HepG2 (cell line): Measurements from ENCODE around the gene GAN. TPM values are rescaled to one million over a fixed set of nuclear protein-coding genes. Genes with fewer than 3 reads are reported as not detected.
A peak's percentile ranks its signal among the peaks of the same experiment; 100 is the strongest.

Experiments used
- ATAC-seq: fragments of 200-7000 bp; cut with Tn5 transposase; 3 replicates; pipeline ENCODE4 v1.9.1; 2020; ENCODE audit warnings: mild to moderate bottlenecking, moderate library complexity
- BruUV-seq: library from RNA; stranded (reverse); fragments of 400-500 nt; replicated peaks from 2 replicates; lab custom pipeline; 2021; lab: Mats Ljungman, UMichigan
- CTCF ChIA-PET: fragments of 300-600 bp; formaldehyde crosslinking; extraction: SDS; loops from one replicate; lab custom pipeline; 2021; ENCODE audit warnings: low total read pairs, inconsistent platforms, low intra/inter-chr PET ratio; lab: Yijun Ruan, JAX
- POLR2A ChIA-PET: fragments of 350-600 bp; sonication (Branson Sonifier 250); formaldehyde crosslinking; loops from one replicate; lab custom pipeline; 2020; ENCODE audit warnings: antibody characterized with exemption, inconsistent platforms; lab: Yijun Ruan, JAX
- DNase-seq: peaks from one replicate; pipeline ENCODE4 v3.0.0-alpha.2; 2015; ENCODE audit warnings: low spot score
- FAIRE-seq: peaks from 3 replicates; lab custom pipeline; 2011; peaks lifted over from hg19 to GRCh38; lab: Jason Lieb, UNC
- H2AFZ ChIP-seq: one replicate; pipeline ENCODE4 v1.6.1; 2011; ENCODE audit warnings: low read length, inconsistent platforms
- H3K27ac ChIP-seq: fragments of 300-600 bp; 3 replicates; pipeline ENCODE4 v1.8.0; 2011; ENCODE audit warnings: mixed run types, mild to moderate bottlenecking, mixed read lengths, low read length, inconsistent platforms; ENCODE audit not compliant: insufficient read depth; ENCODE audit errors: extremely low read length
- H3K27me3 ChIP-seq, 2 experiments: fragments of 200-600 bp in 1 of 2; 2 replicates in 1 of 2; 3 replicates in 1 of 2; pipeline versions ENCODE4 v1.6.0 to v1.8.0; 2011; ENCODE audit warnings: low read length in 2 of 2, mild to moderate bottlenecking in 2 of 2, moderate library complexity in 2 of 2, inconsistent platforms in 1 of 2; ENCODE audit not compliant: insufficient read depth in 2 of 2, control insufficient read depth in 1 of 2
- H3K36me3 ChIP-seq, 2 experiments: fragments of 200-600 bp in 1 of 2; replicated peaks in 1 of 2; 2 replicates in 1 of 2; 3 replicates in 1 of 2; pipeline versions ENCODE4 v1.5.1 to v1.8.0; 2011; ENCODE audit warnings: low read length in 2 of 2, inconsistent platforms in 1 of 2; ENCODE audit not compliant: insufficient read depth in 2 of 2, control insufficient read depth in 1 of 2
- H3K4me1 ChIP-seq: 2 replicates; pipeline ENCODE4 v1.5.1; 2012; ENCODE audit warnings: low read length, inconsistent platforms; ENCODE audit not compliant: insufficient read depth
- H3K4me2 ChIP-seq: 2 replicates; pipeline ENCODE4 v1.6.0; 2011; ENCODE audit warnings: low read depth, low read length, inconsistent platforms
- H3K4me3 ChIP-seq, 3 experiments: fragments of 200-600 bp in 1 of 3; sonication (generic), shearing (Covaris generic) in 1 of 3; replicated peaks in 1 of 3; 2 replicates each; pipeline ENCODE4 v1.5.1; 2011 to 2016; ENCODE audit warnings: low read length in 3 of 3, inconsistent platforms in 2 of 3, low read depth in 2 of 3, mild to moderate bottlenecking in 2 of 3, control low read depth in 1 of 3, mixed read lengths in 1 of 3; ENCODE audit not compliant: insufficient read depth in 1 of 3
- H3K79me2 ChIP-seq: one replicate; pipeline ENCODE4 v1.6.1; 2011; ENCODE audit warnings: low read length, inconsistent platforms; ENCODE audit not compliant: insufficient read depth
- H3K9ac ChIP-seq: 2 replicates; pipeline ENCODE4 v1.6.0; 2011; ENCODE audit warnings: mild to moderate bottlenecking, low read depth, low read length, inconsistent platforms; ENCODE audit not compliant: insufficient read depth
- H3K9me3 ChIP-seq: 2 replicates; pipeline ENCODE4 v1.5.1; 2012; ENCODE audit warnings: mild to moderate bottlenecking, low read length
- H4K20me1 ChIP-seq: 2 replicates; pipeline ENCODE4 v1.6.0; 2011; ENCODE audit warnings: inconsistent platforms, mild to moderate bottlenecking, low read length, moderate library complexity; ENCODE audit not compliant: insufficient read depth
- BCL6 ChIP-seq: IDR thresholded peaks from 2 replicates; pipeline ENCODE4 v1.6.1; 2016; ENCODE audit warnings: missing genetic modification reagents, missing compliant biosample characterization
- FLYWCH1 ChIP-seq: sonication (generic); formaldehyde crosslinking; IDR thresholded peaks from 2 replicates; pipeline ENCODE4 v1.8.1; 2023; ENCODE audit warnings: mild to moderate bottlenecking, missing genetic modification reagents
- FOXP1 ChIP-seq, 2 experiments: fragments of 450-650 bp in 1 of 2; IDR thresholded peaks; 2 replicates each; pipeline ENCODE4 v1.6.1; 2017 to 2018; ENCODE audit warnings: antibody characterized with exemption in 1 of 2
- KLF15 ChIP-seq: sonication (generic); formaldehyde crosslinking; IDR thresholded peaks from 2 replicates; pipeline ENCODE4 v1.8.1; 2023; ENCODE audit warnings: borderline replicate concordance, mild to moderate bottlenecking, inconsistent platforms, missing genetic modification reagents, mixed read lengths
- MAFG ChIP-seq: sonication (generic); formaldehyde crosslinking; IDR thresholded peaks from 2 replicates; pipeline ENCODE4 v1.5.1; 2020; ENCODE audit warnings: mild to moderate bottlenecking, missing genetic modification reagents
- MAFK ChIP-seq, 2 experiments: IDR thresholded peaks in 1 of 2; conservative IDR thresholded peaks in 1 of 2; 2 replicates each; pipeline ENCODE4 v1.6.1; 2011; ENCODE audit warnings: improper control_type of control experiment in 2 of 2, low read length in 2 of 2
- SP5 ChIP-seq: IDR thresholded peaks from 2 replicates; pipeline ENCODE4 v1.6.1; 2016; ENCODE audit warnings: low read depth, borderline replicate concordance
- SRSF9 ChIP-seq: fragments of 200-400 bp; formaldehyde crosslinking; IDR thresholded peaks from 2 replicates; pipeline ENCODE4 v1.6.1; 2018; ENCODE audit warnings: borderline replicate concordance, mild to moderate bottlenecking, low read depth, low read length; ENCODE audit not compliant: insufficient read depth, poor library complexity, severe bottlenecking
- ZBTB7B ChIP-seq: sonication (generic); formaldehyde crosslinking; IDR thresholded peaks from 2 replicates; pipeline ENCODE4 v1.4.0; 2020; ENCODE audit warnings: missing genetic modification reagents
- ZNF788 ChIP-seq: sonication (generic); formaldehyde crosslinking; IDR thresholded peaks from 2 replicates; pipeline ENCODE4 v1.5.0; 2020; ENCODE audit warnings: mild to moderate bottlenecking, missing genetic modification reagents, borderline replicate concordance
- WGBS: methylation state at CpG from one replicate; pipeline ENCODE4 v1.1.6; 2017; ENCODE audit warnings: low lambda C conversion rate; 5-methylcytosine and 5-hydroxymethylcytosine counted together
- in situ Hi-C: cut with HindIII; loops from 2 replicates; pipeline ENCODE4 v1.10.0; 2017; ENCODE audit warnings: low pct_unique_long_range_greater_than_20kb; ENCODE audit not compliant: extremely low pct_ligation_motif_present
- intact Hi-C: fragments of 100-400 bp; cut with micrococcal nuclease; formaldehyde crosslinking; loops from one replicate; pipeline ENCODE4 v1.10.0; 2022; ENCODE audit not compliant: unreplicated experiment
- polyA plus RNA-seq, 8 experiments: library from polyadenylated mRNA; depleted of rRNA in 3 of 8; stranded (reverse) in 7 of 8; unstranded in 1 of 8; fragments of >200 nt; fragmentation: Illumina TruSeq in 4 of 8; extraction: Trizol in 4 of 8; gene quantifications; 2 replicates each; pipeline versions ENCODE4 v1.2.1 to v1.2.3, GENCODE V29; 2011 to 2016; ENCODE audit warnings: low read depth in 4 of 8, missing spikeins in 1 of 8, mixed read lengths in 1 of 8; ENCODE audit not compliant: insufficient read depth in 1 of 8
- total RNA-seq, 5 experiments: library from RNA; depleted of rRNA; stranded (reverse); fragments of >200 nt; fragmentation: Illumina TruSeq; extraction: Trizol; gene quantifications; 2 replicates each; pipeline ENCODE4 v1.2.3, GENCODE V29; 2016; ENCODE audit warnings: low read depth in 1 of 5

GAN gene
- total and polyA plus RNA-seq, 2 of the 13 experiments (the other 11 are each of a cell fraction or from before 2014, with no cell fraction given) = 4.3 to 11.0 TPM

DNA sequence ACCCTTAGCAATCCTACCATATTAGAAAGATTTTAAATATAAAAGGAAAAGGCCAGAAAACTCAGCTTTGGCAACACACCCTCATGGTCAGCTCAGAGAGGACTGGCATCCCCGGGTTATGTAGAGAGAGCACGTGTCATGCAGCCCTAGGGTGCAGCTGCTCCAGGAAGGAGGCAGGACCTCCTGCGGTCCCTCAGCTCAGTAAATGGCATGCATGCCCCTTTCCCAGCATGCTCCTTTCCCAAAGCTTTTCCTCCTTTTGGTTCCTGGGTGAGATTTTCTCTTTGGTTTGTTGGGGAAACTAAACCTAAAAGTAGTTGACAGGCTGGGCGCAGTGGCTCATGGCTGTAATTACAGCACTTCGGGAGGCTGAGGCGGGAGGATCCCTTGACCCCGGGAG lies 3.9 kb downstream of the GAN start (continued):
- no peak for TF ChIP-seq BCL6 (CRISPR knock-in tag)
- TF ChIP-seq MAFG = no peak

DNA sequence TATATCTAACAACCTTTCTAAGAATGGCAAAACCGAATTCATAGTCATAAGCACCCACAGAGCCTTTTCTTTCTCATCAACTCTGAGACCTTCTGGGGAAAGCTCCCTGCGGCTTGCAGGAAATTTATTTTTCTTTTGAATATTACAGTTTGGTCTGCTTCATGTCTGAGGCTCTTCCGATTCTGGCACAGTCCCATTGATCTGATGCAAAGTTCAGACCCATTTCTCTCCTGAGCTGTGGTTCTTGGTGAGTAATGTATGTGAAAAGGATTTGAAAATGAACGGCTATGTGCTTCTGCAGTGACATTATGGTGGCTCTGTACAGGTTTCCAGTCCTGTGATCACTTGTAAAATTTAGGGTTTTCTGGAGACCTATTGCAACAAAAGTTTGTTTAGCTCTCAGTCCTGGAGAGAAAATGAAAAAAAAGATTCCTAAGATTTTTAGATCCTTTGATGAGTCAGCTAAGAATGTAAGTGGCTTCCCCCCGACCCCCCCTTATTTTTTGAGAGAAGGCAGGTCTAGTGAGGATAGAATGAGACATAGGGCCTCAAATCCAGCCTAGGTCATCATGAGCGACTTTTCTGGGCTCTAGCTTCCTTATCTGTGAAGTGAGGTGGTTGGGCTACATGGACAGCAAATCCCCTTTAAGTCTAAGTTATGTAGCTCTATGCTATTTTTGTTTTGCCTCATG lies 4.6 kb downstream of the GAN start:
- Histone ChIP-seq H3K79me2 (peaks cover 68% of the 10 kb centered on the region), H3K27me3 (no peaks in the 10 kb centered on the region; a peak in 1 of 5 replicates), H3K4me3 (no peak overlapping the region), H3K4me2 (no peak overlapping the region), H3K9me3 (no peaks in the 10 kb centered on the region), H3K36me3 (peaks cover 0 to 4% of the 10 kb centered on the region in 2 experiments; a peak in 1 of 5 replicates), H3K27ac (no peak overlapping the region), H3K4me1 (peaks cover 29% of the 10 kb centered on the region), H4K20me1 (peaks cover 2% of the 10 kb centered on the region; the same call in 1 of the 2 replicates), H3K9ac (no peak overlapping the region), H2AFZ (no peak overlapping the region)
- ATAC-seq (no peak), DNase-seq (no peak), FAIRE-seq (no peak)
- intact Hi-C loops (no loop called here), in situ Hi-C loops (no loop called here)
- WGBS = 69% methylated on average over 6 of the region's 6 CpGs
- CTCF ChIA-PET = no interaction called here
- POLR2A ChIA-PET = no interaction called here
- no TSS peak for BruUV-seq
- TF ChIP-seq ZNF788 (CRISPR knock-in tag) (no peak), MAFK (conservative IDR thresholded peaks at IDR 0.05 in 1 of 2, IDR thresholded peaks at IDR 0.05 in 1 of 2; ENCODE audit: low read length in 2 of 2) (peak in 1 of 2 experiments; percentile 27; a peak in 3 of 4 replicates), FOXP1 (IDR thresholded peaks at IDR 0.05) (no peak), FOXP1 (CRISPR knock-in tag; IDR thresholded peaks at IDR 0.05) (no peak), ZBTB7B (CRISPR knock-in tag) (no peak), SP5 (CRISPR knock-in tag) (no peak), SRSF9 (no peak), KLF15 (CRISPR knock-in tag) (no peak), FLYWCH1 (CRISPR knock-in tag) (no peak)
